GM12891 (cell line): Measurements from ENCODE around the gene ATP8A2.

Source experiments
- POLR2A ChIP-seq: IDR thresholded peaks from 2 replicates; pipeline ENCODE4 v1.6.1; 2011; ENCODE audit warnings: low read depth, low read length, control low read depth
- POLR2AphosphoS5 ChIP-seq: IDR thresholded peaks from 2 replicates; pipeline ENCODE4 v1.6.1; 2011; ENCODE audit warnings: low read depth, low read length, control low read depth
- POU2F2 ChIP-seq: IDR thresholded peaks from 2 replicates; pipeline ENCODE4 v1.6.1; 2011; ENCODE audit warnings: low read depth, mild to moderate bottlenecking, control low read depth, low read length, moderate library complexity
- SPI1 ChIP-seq: IDR thresholded peaks from 2 replicates; pipeline ENCODE4 v1.6.1; 2011; ENCODE audit warnings: low read depth, low read length, control low read depth
- TAF1 ChIP-seq: IDR thresholded peaks from 2 replicates; pipeline ENCODE4 v1.6.1; 2011; ENCODE audit warnings: low read depth, low read length, control low read depth

GRCh38 chr13:25775275-25775674, 403.5 kb downstream of the ATP8A2 start:
- TF ChIP-seq POLR2AphosphoS5, result no peak
- no peak for TF ChIP-seq POLR2A
- no peak for TF ChIP-seq TAF1
- no peak for TF ChIP-seq POU2F2
- TF ChIP-seq SPI1, result no peak
